GM19328 (cell line): Measurements from ENCODE around the gene ZNF649.

Experiments
- ATAC-seq: cut with Tn5 transposase; IDR thresholded peaks from one replicate; pipeline ENCODE4 v1.9.1; 2021; ENCODE audit warnings: mild to moderate bottlenecking, moderate library complexity; ENCODE audit not compliant: unreplicated experiment

ZNF649 gene

GRCh38 chr19:51889934-51890333 is 14.9 kb downstream of the ZNF649 start:
- ATAC-seq = no peak

- ATAC-seq = no peak
Measured at GRCh38 chr19:51887522-51888498, 17.0 kb downstream of the ZNF649 start, which contains the start of gene ZNF577. Gene ZNF577 (minus strand): TSS chr19:51887951. CDS start chr19:51880382, 7,569 bp downstream.

GRCh38 chr19:51884713-51885112 is 20.1 kb downstream of the ZNF649 start:
- no peak for ATAC-seq

GRCh38 chr19:51882518-51882917 is 22.3 kb downstream of the ZNF649 start:
- ATAC-seq = no peak

GRCh38 chr19:51873097-51873496 is 31.7 kb downstream of the ZNF649 start:
- no peak for ATAC-seq

DNA sequence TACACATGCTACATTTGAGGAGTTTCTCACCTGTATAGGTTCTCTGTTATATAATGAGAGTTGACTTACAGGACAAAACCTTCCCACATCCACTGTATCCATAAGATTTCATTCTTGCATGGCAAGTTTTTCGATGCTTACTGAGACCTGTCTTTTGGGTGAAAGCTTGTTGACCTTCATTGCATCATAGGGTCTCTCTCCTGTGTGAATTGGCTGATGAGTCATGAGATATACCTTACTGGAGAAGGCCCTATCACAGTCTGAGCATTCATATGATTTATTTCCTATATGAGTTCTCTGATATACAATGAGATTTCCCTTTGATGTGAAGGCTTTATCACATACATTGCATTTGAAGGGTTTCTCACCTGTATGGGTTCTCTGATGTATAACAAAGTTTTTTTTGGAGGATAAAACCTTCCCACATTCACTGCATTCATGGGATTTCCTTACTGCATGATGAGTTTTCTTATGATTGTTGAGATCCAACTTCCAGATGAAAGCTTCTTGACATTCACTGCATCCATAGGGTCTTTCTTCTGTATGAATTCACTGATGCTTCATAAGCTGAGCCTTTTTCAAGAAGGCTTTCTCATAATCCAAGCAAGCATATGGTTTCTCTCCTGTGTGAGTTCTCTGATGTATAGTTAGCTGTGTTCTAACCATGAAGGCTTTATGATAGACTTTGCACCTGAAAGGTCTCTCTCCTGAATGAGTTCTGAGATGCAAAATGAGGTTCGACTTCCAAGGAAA is 42.8 kb downstream of the ZNF649 start:
- ATAC-seq = no peak
